ENCODE data around the gene EXTL1.

DNA sequence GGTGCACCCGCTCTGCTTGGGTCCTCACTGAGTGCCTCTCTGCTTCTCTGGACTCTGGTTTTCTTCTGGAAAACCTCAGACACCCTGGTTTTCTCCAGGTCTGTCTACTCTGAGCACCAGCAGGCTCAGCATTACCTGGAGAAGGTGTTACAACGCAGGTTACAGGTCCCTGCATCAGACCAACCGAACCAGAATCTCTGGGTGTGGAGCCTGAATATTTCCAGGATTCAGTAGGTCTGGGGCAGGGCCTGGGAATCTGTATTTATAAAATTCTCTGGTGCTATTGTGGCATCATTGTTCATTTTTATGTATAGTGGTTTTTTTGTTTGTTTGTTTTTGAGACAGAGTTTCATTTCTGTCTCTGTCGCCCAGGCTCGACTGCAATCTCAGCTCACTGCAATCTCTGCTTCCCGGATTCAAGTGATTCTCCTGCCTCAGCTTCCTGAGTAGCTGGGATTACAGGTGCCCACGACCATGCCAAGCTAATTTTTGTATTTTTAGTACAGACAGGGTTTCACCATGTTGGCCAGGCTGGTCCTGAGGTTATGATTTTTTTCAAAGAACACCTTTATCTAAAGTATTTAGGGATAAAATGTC lies 25.8 kb downstream of the EXTL1 start:
- TF ChIP-seq, protein P1, sequence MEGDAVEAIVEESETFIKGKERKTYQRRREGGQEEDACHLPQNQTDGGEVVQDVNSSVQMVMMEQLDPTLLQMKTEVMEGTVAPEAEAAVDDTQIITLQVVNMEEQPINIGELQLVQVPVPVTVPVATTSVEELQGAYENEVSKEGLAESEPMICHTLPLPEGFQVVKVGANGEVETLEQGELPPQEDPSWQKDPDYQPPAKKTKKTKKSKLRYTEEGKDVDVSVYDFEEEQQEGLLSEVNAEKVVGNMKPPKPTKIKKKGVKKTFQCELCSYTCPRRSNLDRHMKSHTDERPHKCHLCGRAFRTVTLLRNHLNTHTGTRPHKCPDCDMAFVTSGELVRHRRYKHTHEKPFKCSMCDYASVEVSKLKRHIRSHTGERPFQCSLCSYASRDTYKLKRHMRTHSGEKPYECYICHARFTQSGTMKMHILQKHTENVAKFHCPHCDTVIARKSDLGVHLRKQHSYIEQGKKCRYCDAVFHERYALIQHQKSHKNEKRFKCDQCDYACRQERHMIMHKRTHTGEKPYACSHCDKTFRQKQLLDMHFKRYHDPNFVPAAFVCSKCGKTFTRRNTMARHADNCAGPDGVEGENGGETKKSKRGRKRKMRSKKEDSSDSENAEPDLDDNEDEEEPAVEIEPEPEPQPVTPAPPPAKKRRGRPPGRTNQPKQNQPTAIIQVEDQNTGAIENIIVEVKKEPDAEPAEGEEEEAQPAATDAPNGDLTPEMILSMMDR (IDR thresholded peaks at IDR 0.05): no peak
- TF ChIP-seq POLR2A (IDR thresholded peaks at IDR 0.05): no peak
